ENCODE results near the gene SIM2. TPM values are rescaled to one million over a fixed set of nuclear protein-coding genes. Genes with fewer than 3 reads are reported as not detected.

The SIM2 gene
- total RNA-seq, 4 donors from 2014 or later: 20.3 to 49.4 (median 29.9) TPM

- Histone ChIP-seq H3K27ac (no peak overlapping the region), H3K36me3 (no peaks in the 10 kb centered on the region), H3K27me3 (peaks cover 0 to 66% (median 0%) of the 10 kb centered on the region in 4 donors), H3K4me1 (peaks cover 0 to 15% (median 6%) of the 10 kb centered on the region in 3 donors), H3K9me3 (no peaks in the 10 kb centered on the region), H3K4me3 (no peak overlapping the region)
- intact Hi-C loops (cut with DNase I): no loop called here
- TF ChIP-seq POLR2A (IDR thresholded peaks at IDR 0.05) (no peak), CTCF (IDR thresholded peaks at IDR 0.05) (no peak)
- 87 to 89% methylated on average over 4 of the region's 4 CpGs for WGBS, 2 donors
- DNase-seq: no peak
These were observed 40.9 kb upstream of the SIM2 start for GRCh38 chr21:36657999-36658398.

- TF ChIP-seq CTCF (IDR thresholded peaks at IDR 0.05) (no peak), POLR2A (IDR thresholded peaks at IDR 0.05) (no peak)
- intact Hi-C loops (cut with DNase I): no loop called here
- no peaks in the 10 kb centered on the region for H3K36me3 ChIP-seq
- 57 to 70% methylated on average over 3 to 5 of the region's 5 CpGs for WGBS, 2 donors
- peaks cover 0 to 24% (median 8%) of the 10 kb centered on the region in 3 donors for H3K4me1 ChIP-seq
- H3K4me3 ChIP-seq: no peak overlapping the region
- DNase-seq: no peak
- no peak overlapping the region for H3K27ac ChIP-seq
- peaks cover 0 to 70% (median 0%) of the 10 kb centered on the region in 4 donors for H3K27me3 ChIP-seq
- H3K9me3 ChIP-seq: no peaks in the 10 kb centered on the region
These were observed 40.0 kb upstream of the SIM2 start for GRCh38 chr21:36658926-36659325.

- no peaks in the 10 kb centered on the region for H3K9me3 ChIP-seq
- no peak for DNase-seq
- no peak overlapping the region for H3K27ac ChIP-seq
- intact Hi-C loops (cut with DNase I): no loop called here
- TF ChIP-seq CTCF (IDR thresholded peaks at IDR 0.05) (peak in 3 of 6 experiments; percentile 5 to 22 (median 13)), POLR2A (IDR thresholded peaks at IDR 0.05) (no peak)
- peaks cover 0 to 20% (median 4%) of the 10 kb centered on the region in 3 donors for H3K4me1 ChIP-seq
- H3K27me3 ChIP-seq: peaks cover 0 to 72% (median 0%) of the 10 kb centered on the region in 4 donors
- no peaks in the 10 kb centered on the region for H3K36me3 ChIP-seq
- no peak overlapping the region for H3K4me3 ChIP-seq
- 53 to 62% methylated on average over 11 of the region's 11 CpGs for WGBS, 2 donors
These were observed 37.2 kb upstream of the SIM2 start for GRCh38 chr21:36661511-36662309.

GRCh38 chr21:36663033-36663855 lies 35.7 kb upstream of the SIM2 start:
- no peak overlapping the region for H3K27ac ChIP-seq
- peaks cover 0 to 85% (median 0%) of the 10 kb centered on the region in 4 donors for H3K27me3 ChIP-seq

More at GRCh38 chr21:36663033-36663855, 35.7 kb upstream of the SIM2 start:
- Histone ChIP-seq H3K4me1 (peaks cover 0 to 20% (median 4%) of the 10 kb centered on the region in 3 donors), H3K9me3 (no peaks in the 10 kb centered on the region), H3K4me3 (no peak overlapping the region), H3K36me3 (no peaks in the 10 kb centered on the region)
- TF ChIP-seq POLR2A (IDR thresholded peaks at IDR 0.05): no peak
- TF ChIP-seq CTCF (IDR thresholded peaks at IDR 0.05): no peak
- WGBS, 2 donors: 33 to 34% methylated on average over 14 to 18 of the region's 18 CpGs
- DNase-seq: no peak
- intact Hi-C loops (cut with DNase I): no loop called here
